ENCODE data around the gene HMGCS2. TPM values are rescaled to one million over a fixed set of nuclear protein-coding genes. Genes with fewer than 3 reads are reported as not detected.

Gene HMGCS2
- total RNA-seq, 2 donors from 2014 or later = 6.0 TPM; not detected in 1

- Histone ChIP-seq H3K27me3 (no peaks in the 10 kb centered on the region), H3K9me3 (no peaks in the 10 kb centered on the region), H3K4me3 (no peak overlapping the region), H3K4me1 (peaks cover 16% of the 10 kb centered on the region), H3K27ac (peak overlapping the region in 2 of 4 donors; percentile 17 to 50), H3K36me3 (replicated peaks in 1 of 2; ENCODE audit: insufficient read depth in 1 of 2, low read depth in 2 of 2) (peaks cover 0 to 1% of the 10 kb centered on the region in 2 donors)
- WGBS, 2 donors = 33 to 35% methylated on average over 17 of the region's 17 CpGs
- TF ChIP-seq POLR2A (IDR thresholded peaks at IDR 0.05) = no peak
- peak; percentile 48 to 86 (median 78) for TF ChIP-seq CTCF (IDR thresholded peaks at IDR 0.05)
- ATAC-seq (peak; percentile 85), DNase-seq (peak; percentile 69 to 74 (median 74))
- intact Hi-C loops (cut with DNase I) = no loop called here
These were observed 24.7 kb downstream of the HMGCS2 start for GRCh38 chr1:119743776-119744597.

GRCh38 chr1:119743308-119743707 is 25.4 kb downstream of the HMGCS2 start:
- ATAC-seq (no peak), DNase-seq (no peak)
- Histone ChIP-seq H3K27me3 (no peaks in the 10 kb centered on the region), H3K4me1 (peaks cover 18% of the 10 kb centered on the region), H3K36me3 (replicated peaks in 1 of 2; ENCODE audit: insufficient read depth in 1 of 2, low read depth in 2 of 2) (peaks cover 0 to 1% of the 10 kb centered on the region in 2 donors), H3K27ac (peak overlapping the region in 2 of 4 donors; percentile 17 to 50), H3K4me3 (no peak overlapping the region), H3K9me3 (no peaks in the 10 kb centered on the region)
- 21 to 23% methylated on average over 3 of the region's 3 CpGs for whole genome bisulfite sequencing, 2 donors
- TF ChIP-seq POLR2A (IDR thresholded peaks at IDR 0.05) (no peak), CTCF (IDR thresholded peaks at IDR 0.05) (no peak)
- intact Hi-C loops (cut with DNase I) = no loop called here

GRCh38 chr1:119742677-119743076 is 26.0 kb downstream of the HMGCS2 start:
- no peak for ATAC-seq
- 84% methylated on average over 7 of the region's 7 CpGs; no CpG with 5 or more reads in 1 of the 2 donors for WGBS, 2 donors

GRCh38 chr1:119742202-119742601 is 26.5 kb downstream of the HMGCS2 start:
- peak in 2 of 4 donors; percentile 20 to 31 for DNase-seq
- intact Hi-C loops (cut with DNase I) = no loop called here
- no peak overlapping the region for H3K4me3 ChIP-seq
- 46 to 68% methylated on average over 7 of the region's 7 CpGs for WGBS, 2 donors
- H3K36me3 ChIP-seq (replicated peaks in 1 of 2; ENCODE audit: insufficient read depth in 1 of 2, low read depth in 2 of 2) = peaks cover 0 to 1% of the 10 kb centered on the region in 2 donors
- no peak for TF ChIP-seq CTCF (IDR thresholded peaks at IDR 0.05)
- no peak for TF ChIP-seq POLR2A (IDR thresholded peaks at IDR 0.05)
- peaks cover 24% of the 10 kb centered on the region for H3K4me1 ChIP-seq
- H3K27ac ChIP-seq = peak overlapping the region in 2 of 4 donors; percentile 37 to 50
- no peaks in the 10 kb centered on the region for H3K27me3 ChIP-seq
- no peak for ATAC-seq
- H3K9me3 ChIP-seq = no peaks in the 10 kb centered on the region

More at GRCh38 chr1:119742677-119743076, 26.0 kb downstream of the HMGCS2 start:
- Histone ChIP-seq H3K27me3 (no peaks in the 10 kb centered on the region), H3K9me3 (no peaks in the 10 kb centered on the region), H3K4me1 (peaks cover 20% of the 10 kb centered on the region), H3K36me3 (replicated peaks in 1 of 2; ENCODE audit: insufficient read depth in 1 of 2, low read depth in 2 of 2) (peaks cover 0 to 1% of the 10 kb centered on the region in 2 donors), H3K27ac (peak overlapping the region in 2 of 4 donors; percentile 37 to 50), H3K4me3 (no peak overlapping the region)
- intact Hi-C loops (cut with DNase I) = no loop called here
- TF ChIP-seq CTCF (IDR thresholded peaks at IDR 0.05) (no peak), POLR2A (IDR thresholded peaks at IDR 0.05) (no peak)
- no peak for DNase-seq

Measured in body of pancreas (tissue), 4 donors.